Measurements from ENCODE around the gene CRTC1. TPM values are rescaled to one million over a fixed set of nuclear protein-coding genes. Genes with fewer than 3 reads are reported as not detected.
"Not testable (repeated sequence)": the region's sequence is repeated elsewhere in the genome, so short reads cannot be mapped to it uniquely, and the experiment has no call there.

Gene CRTC1
- total and polyA plus RNA-seq, 9 donors: 4.3 to 18.7 (median 14.7) TPM

DNA sequence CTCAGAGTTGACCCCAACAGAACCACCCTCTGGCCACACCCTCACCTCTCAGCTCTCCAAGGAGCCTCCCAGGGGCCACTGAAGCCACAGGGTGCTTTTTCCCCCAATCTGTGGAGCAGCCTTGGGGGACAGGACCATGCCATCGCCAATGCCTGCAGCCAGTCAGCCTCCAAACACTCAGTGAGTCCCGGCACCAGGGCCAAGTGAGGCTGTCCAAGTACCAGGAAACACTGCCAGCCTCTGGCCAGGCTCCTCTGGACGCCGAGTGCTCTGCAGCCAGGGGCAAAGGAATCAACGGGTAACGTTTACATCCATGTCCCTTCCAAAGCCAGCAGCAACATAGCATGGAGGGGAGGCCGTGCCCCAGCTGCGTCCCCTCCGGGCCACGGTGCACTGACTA lies 117.2 kb downstream of the CRTC1 start:
- DNase-seq: no peak
- WGBS (ENCODE audit: insufficient coverage): 57% methylated on average over 10 of the region's 10 CpGs
- no peaks in the 10 kb centered on the region for H3K36me3 ChIP-seq (ENCODE audit: control insufficient read depth, insufficient read depth, low read length)
- no peak overlapping the region for H3K27ac ChIP-seq (ENCODE audit: low read length)
- peaks cover 54% of the 10 kb centered on the region for H3K27me3 ChIP-seq (ENCODE audit: control insufficient read depth, insufficient read depth, low read length)
- no peak overlapping the region for H3K4me3 ChIP-seq (ENCODE audit: low read length)
- no peaks in the 10 kb centered on the region for H3K9me3 ChIP-seq (replicated peaks; ENCODE audit: control insufficient read depth, low read depth, low read length)
- H3K4me1 ChIP-seq (ENCODE audit: control insufficient read depth, insufficient read depth, low read length): peaks cover 2% of the 10 kb centered on the region

DNA sequence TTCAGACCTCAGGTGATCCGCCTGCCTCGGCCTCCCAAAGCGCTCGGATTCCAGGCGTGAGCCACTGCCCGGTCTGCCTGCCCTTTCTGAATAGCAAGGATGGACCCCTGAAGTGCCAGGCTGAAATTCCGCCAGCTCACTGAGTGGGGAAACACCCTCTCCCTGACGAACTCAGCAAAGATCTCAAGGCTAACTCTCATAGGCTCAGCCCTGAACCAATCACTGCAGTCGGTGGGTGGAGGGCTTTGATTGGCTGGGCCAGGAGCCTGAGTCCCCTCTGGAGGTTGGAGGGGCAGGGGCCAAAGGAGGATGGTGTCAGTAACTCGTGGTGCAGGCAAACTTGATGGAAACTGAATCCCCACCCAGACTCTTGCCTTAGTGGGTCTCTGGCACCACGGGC lies 118.9 kb downstream of the CRTC1 start:
- peaks cover 40% of the 10 kb centered on the region for H3K27me3 ChIP-seq (ENCODE audit: control insufficient read depth, insufficient read depth, low read length)
- H3K4me3 ChIP-seq (ENCODE audit: low read length): no peak overlapping the region
- no peaks in the 10 kb centered on the region for H3K4me1 ChIP-seq (ENCODE audit: control insufficient read depth, insufficient read depth, low read length)
- DNase-seq: no peak
- H3K9me3 ChIP-seq (replicated peaks; ENCODE audit: control insufficient read depth, low read depth, low read length): no peaks in the 10 kb centered on the region
- WGBS (ENCODE audit: insufficient coverage): 79% methylated on average over 8 of the region's 11 CpGs
- no peaks in the 10 kb centered on the region for H3K36me3 ChIP-seq (ENCODE audit: control insufficient read depth, insufficient read depth, low read length)
- H3K27ac ChIP-seq (ENCODE audit: low read length): no peak overlapping the region

- no peaks in the 10 kb centered on the region for H3K9me3 ChIP-seq (replicated peaks; ENCODE audit: control insufficient read depth, low read depth, low read length)
- peaks cover 29% of the 10 kb centered on the region for H3K27me3 ChIP-seq (ENCODE audit: control insufficient read depth, insufficient read depth, low read length)
- no peak overlapping the region for H3K4me3 ChIP-seq (ENCODE audit: low read length)
- H3K27ac ChIP-seq (ENCODE audit: low read length): no peak overlapping the region
- DNase-seq: no peak
- WGBS (ENCODE audit: insufficient coverage): 96% methylated on average over 2 of the region's 5 CpGs
- H3K36me3 ChIP-seq (ENCODE audit: control insufficient read depth, insufficient read depth, low read length): no peaks in the 10 kb centered on the region
- no peaks in the 10 kb centered on the region for H3K4me1 ChIP-seq (ENCODE audit: control insufficient read depth, insufficient read depth, low read length)
Observed at GRCh38 chr19:18803550-18804138, 120.2 kb downstream of the CRTC1 start.

DNA sequence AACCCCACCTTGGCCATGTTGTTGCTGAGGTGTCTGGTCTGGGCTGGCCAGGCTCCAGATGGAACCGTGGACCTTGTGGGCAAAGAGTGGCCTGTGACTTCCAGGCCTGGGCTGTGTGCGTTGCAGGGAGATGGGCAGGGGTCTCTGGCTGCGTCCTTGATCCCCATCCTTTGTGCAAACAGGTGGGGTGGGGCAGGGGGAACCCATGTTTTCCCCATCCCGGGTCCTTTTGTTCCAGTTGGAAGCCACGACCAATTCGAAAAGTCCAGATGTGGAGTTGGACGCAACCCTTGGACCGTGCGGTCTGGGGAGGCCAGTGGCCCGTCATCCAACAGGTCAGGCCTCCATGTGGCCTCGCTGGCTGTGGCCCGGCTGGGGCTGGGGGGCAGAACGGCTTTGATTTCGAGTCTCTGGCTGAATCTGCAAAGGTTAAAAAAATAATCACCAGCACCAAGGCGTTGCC lies 120.7 kb downstream of the CRTC1 start:
- H3K4me3 ChIP-seq (ENCODE audit: low read length): no peak overlapping the region
- no peaks in the 10 kb centered on the region for H3K36me3 ChIP-seq (ENCODE audit: control insufficient read depth, insufficient read depth, low read length)
- 73% methylated on average over 15 of the region's 15 CpGs for WGBS (ENCODE audit: insufficient coverage)
- no peak overlapping the region for H3K27ac ChIP-seq (ENCODE audit: low read length)
- H3K9me3 ChIP-seq (replicated peaks; ENCODE audit: control insufficient read depth, low read depth, low read length): no peaks in the 10 kb centered on the region
- H3K27me3 ChIP-seq (ENCODE audit: control insufficient read depth, insufficient read depth, low read length): peaks cover 24% of the 10 kb centered on the region
- no peak for DNase-seq
- no peaks in the 10 kb centered on the region for H3K4me1 ChIP-seq (ENCODE audit: control insufficient read depth, insufficient read depth, low read length)

GRCh38 chr19:18804643-18805042 lies 121.2 kb downstream of the CRTC1 start:
- WGBS (ENCODE audit: insufficient coverage): 90% methylated on average over 6 of the region's 8 CpGs

GRCh38 chr19:18807861-18808331 lies 124.4 kb downstream of the CRTC1 start:
- H3K27me3 ChIP-seq (ENCODE audit: control insufficient read depth, insufficient read depth, low read length): peaks cover 5% of the 10 kb centered on the region
- peak; percentile 94 for DNase-seq
- 13% methylated on average over 14 of the region's 19 CpGs for WGBS (ENCODE audit: insufficient coverage)

More at GRCh38 chr19:18804643-18805042, 121.2 kb downstream of the CRTC1 start:
- Histone ChIP-seq H3K9me3 (replicated peaks; ENCODE audit: control insufficient read depth, low read depth, low read length) (no peaks in the 10 kb centered on the region), H3K27me3 (ENCODE audit: control insufficient read depth, insufficient read depth, low read length) (peaks cover 23% of the 10 kb centered on the region), H3K4me1 (ENCODE audit: control insufficient read depth, insufficient read depth, low read length) (no peaks in the 10 kb centered on the region), H3K36me3 (ENCODE audit: control insufficient read depth, insufficient read depth, low read length) (no peaks in the 10 kb centered on the region), H3K27ac (ENCODE audit: low read length) (no peak overlapping the region), H3K4me3 (ENCODE audit: low read length) (no peak overlapping the region)
- no peak for DNase-seq

GRCh38 chr19:18809149-18809868 lies 125.8 kb downstream of the CRTC1 start:
- 49% methylated on average over 9 of the region's 14 CpGs for WGBS (ENCODE audit: insufficient coverage)
- Histone ChIP-seq H3K36me3 (ENCODE audit: control insufficient read depth, insufficient read depth, low read length) (no peaks in the 10 kb centered on the region), H3K4me3 (ENCODE audit: low read length) (no peak overlapping the region), H3K27ac (ENCODE audit: low read length) (peak overlapping the region; percentile 51), H3K4me1 (ENCODE audit: control insufficient read depth, insufficient read depth, low read length) (peaks cover 5% of the 10 kb centered on the region), H3K27me3 (ENCODE audit: control insufficient read depth, insufficient read depth, low read length) (peaks cover 2% of the 10 kb centered on the region), H3K9me3 (replicated peaks; ENCODE audit: control insufficient read depth, low read depth, low read length) (no peaks in the 10 kb centered on the region)
- DNase-seq: peak; percentile 72

More at GRCh38 chr19:18807861-18808331, 124.4 kb downstream of the CRTC1 start:
- Histone ChIP-seq H3K4me1 (ENCODE audit: control insufficient read depth, insufficient read depth, low read length) (no peaks in the 10 kb centered on the region), H3K4me3 (ENCODE audit: low read length) (no peak overlapping the region), H3K9me3 (replicated peaks; ENCODE audit: control insufficient read depth, low read depth, low read length) (no peaks in the 10 kb centered on the region), H3K36me3 (ENCODE audit: control insufficient read depth, insufficient read depth, low read length) (no peaks in the 10 kb centered on the region), H3K27ac (ENCODE audit: low read length) (peak overlapping the region; percentile 86)

DNA sequence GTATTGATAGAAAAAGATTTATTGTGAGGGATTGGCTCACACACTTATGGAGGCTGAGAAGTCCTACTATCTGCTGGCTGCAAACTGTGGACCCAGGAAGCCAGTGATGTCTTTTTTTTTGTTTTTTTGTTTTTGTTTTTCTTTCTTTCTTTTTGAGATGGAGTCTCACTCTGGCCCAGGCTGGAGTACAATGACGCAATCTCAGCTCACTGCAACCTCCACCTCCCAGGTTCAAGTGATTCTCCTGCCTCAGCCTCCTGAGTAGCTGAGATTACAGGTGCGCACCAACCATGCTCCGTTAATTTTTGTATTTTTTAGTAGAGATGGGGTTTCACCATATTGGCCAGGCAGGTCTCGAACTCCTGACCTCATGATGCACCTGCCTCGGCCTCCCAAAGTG lies 128.2 kb downstream of the CRTC1 start:
- H3K4me1 ChIP-seq (ENCODE audit: control insufficient read depth, insufficient read depth, low read length); H3K9me3 ChIP-seq (replicated peaks; ENCODE audit: control insufficient read depth, low read depth, low read length); H3K36me3 ChIP-seq (ENCODE audit: control insufficient read depth, insufficient read depth, low read length); DNase-seq; H3K4me3 ChIP-seq (ENCODE audit: low read length); H3K27me3 ChIP-seq (ENCODE audit: control insufficient read depth, insufficient read depth, low read length); H3K27ac ChIP-seq (ENCODE audit: low read length): not testable (repeated sequence)
- WGBS (ENCODE audit: insufficient coverage): 85% methylated on average over 2 of the region's 5 CpGs

DNA sequence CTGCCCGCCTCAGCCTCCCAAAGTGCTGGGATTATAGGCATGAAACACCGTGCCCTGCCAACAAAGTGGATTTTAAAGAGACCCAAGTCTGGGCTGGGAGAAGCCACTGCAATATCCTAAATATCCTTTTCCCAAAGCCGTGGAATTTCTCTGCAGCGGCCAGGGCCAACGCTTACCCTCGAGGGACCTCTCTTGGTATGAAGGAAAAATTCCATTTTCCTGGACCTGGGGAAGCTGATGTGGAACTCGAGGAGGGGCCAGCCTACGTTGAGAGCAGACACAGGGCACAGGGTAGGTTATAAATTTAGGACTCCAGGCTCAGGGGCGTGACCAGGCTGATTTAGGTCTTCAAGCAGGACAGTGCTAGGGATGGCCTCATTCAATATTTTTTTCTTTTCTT lies 130.6 kb downstream of the CRTC1 start:
- Histone ChIP-seq H3K4me1 (ENCODE audit: control insufficient read depth, insufficient read depth, low read length) (peaks cover 6% of the 10 kb centered on the region), H3K4me3 (ENCODE audit: low read length) (no peak overlapping the region), H3K36me3 (ENCODE audit: control insufficient read depth, insufficient read depth, low read length) (no peaks in the 10 kb centered on the region), H3K27me3 (ENCODE audit: control insufficient read depth, insufficient read depth, low read length) (peaks cover 2% of the 10 kb centered on the region), H3K27ac (ENCODE audit: low read length) (peak overlapping the region; percentile 29), H3K9me3 (replicated peaks; ENCODE audit: control insufficient read depth, low read depth, low read length) (no peaks in the 10 kb centered on the region)
- 40% methylated on average over 4 of the region's 9 CpGs for WGBS (ENCODE audit: insufficient coverage)
- peak; percentile 87 for DNase-seq

GRCh38 chr19:18815673-18816072 lies 132.2 kb downstream of the CRTC1 start:
- Histone ChIP-seq H3K27ac (ENCODE audit: low read length) (no peak overlapping the region), H3K27me3 (ENCODE audit: control insufficient read depth, insufficient read depth, low read length) (peaks cover 2% of the 10 kb centered on the region), H3K4me1 (ENCODE audit: control insufficient read depth, insufficient read depth, low read length) (peaks cover 6% of the 10 kb centered on the region), H3K4me3 (ENCODE audit: low read length) (no peak overlapping the region), H3K36me3 (ENCODE audit: control insufficient read depth, insufficient read depth, low read length) (no peaks in the 10 kb centered on the region), H3K9me3 (replicated peaks; ENCODE audit: control insufficient read depth, low read depth, low read length) (no peaks in the 10 kb centered on the region)
- no peak for DNase-seq
- WGBS (ENCODE audit: insufficient coverage): 65% methylated on average over 3 of the region's 5 CpGs
